KMS-11 (cell line): Measurements from ENCODE around the gene EFNB3.

Experiments
- H2AFZ ChIP-seq: fragments of 200-600 bp; sonication (generic); 2 replicates; pipeline ENCODE4 v1.6.1; 2016; ENCODE audit warnings: antibody characterized with exemption, mixed run types, low read depth
- H3K27ac ChIP-seq: fragments of 200-600 bp; sonication (generic); 2 replicates; pipeline ENCODE4 v1.6.1; 2016; ENCODE audit warnings: mild to moderate bottlenecking, mixed run types
- H3K27me3 ChIP-seq: fragments of 200-600 bp; sonication (generic); 2 replicates; pipeline ENCODE4 v1.6.1; 2017; ENCODE audit warnings: mild to moderate bottlenecking, low read depth, mixed run types, moderate library complexity; ENCODE audit not compliant: insufficient read depth
- H3K36me3 ChIP-seq: fragments of 200-600 bp; sonication (generic); 2 replicates; pipeline ENCODE4 v1.6.1; 2017; ENCODE audit warnings: mild to moderate bottlenecking, mixed run types; ENCODE audit not compliant: insufficient read depth
- H3K4me1 ChIP-seq: fragments of 200-600 bp; sonication (generic); 2 replicates; pipeline ENCODE4 v1.6.1; 2016; ENCODE audit warnings: mild to moderate bottlenecking, low read depth, mixed run types; ENCODE audit not compliant: poor library complexity, severe bottlenecking
- H3K4me2 ChIP-seq: fragments of 200-600 bp; sonication (generic); 2 replicates; pipeline ENCODE4 v1.7.0; 2016; ENCODE audit warnings: mild to moderate bottlenecking, mixed run types
- H3K4me3 ChIP-seq: fragments of 200-600 bp; sonication (generic); IDR thresholded peaks from 2 replicates; pipeline ENCODE4 v1.6.1; 2017; ENCODE audit warnings: low read depth, low read length, mixed read lengths; ENCODE audit not compliant: insufficient read depth
- H3K79me2 ChIP-seq: fragments of 200-600 bp; sonication (generic); 2 replicates; pipeline ENCODE4 v1.6.1; 2016; ENCODE audit warnings: low read depth, mixed run types; ENCODE audit not compliant: insufficient read depth
- H3K9ac ChIP-seq: fragments of 200-600 bp; sonication (generic); 2 replicates; pipeline ENCODE4 v1.6.1; 2016; ENCODE audit warnings: mild to moderate bottlenecking, mixed run types
- H4K20me1 ChIP-seq: fragments of 200-600 bp; sonication (generic); 2 replicates; pipeline ENCODE4 v1.6.1; 2016; ENCODE audit warnings: mild to moderate bottlenecking, mixed run types; ENCODE audit not compliant: insufficient read depth
- CTCF ChIP-seq: fragments of 200-600 bp; sonication (generic); conservative IDR thresholded peaks from 2 replicates; pipeline ENCODE4 v1.6.1; 2017; ENCODE audit warnings: low read depth, mild to moderate bottlenecking, antibody characterized with exemption, low read length, moderate library complexity, mixed read lengths

The EFNB3 gene

GRCh38 chr17:7750321-7750821 is 45.4 kb downstream of the EFNB3 start:
- H3K9ac ChIP-seq, result no peak overlapping the region
- no peaks in the 10 kb centered on the region for H3K79me2 ChIP-seq
- no peaks in the 10 kb centered on the region for H3K36me3 ChIP-seq
- H2AFZ ChIP-seq, result no peak overlapping the region
- no peaks in the 10 kb centered on the region for H4K20me1 ChIP-seq
- TF ChIP-seq CTCF, result no peak
- H3K27me3 ChIP-seq, result no peaks in the 10 kb centered on the region
- H3K27ac ChIP-seq, result no peak overlapping the region
- no peaks in the 10 kb centered on the region for H3K4me1 ChIP-seq
- no peak overlapping the region for H3K4me3 ChIP-seq
- H3K4me2 ChIP-seq, result no peak overlapping the region

- TF ChIP-seq CTCF, result no peak
- no peaks in the 10 kb centered on the region for H3K79me2 ChIP-seq
- H3K36me3 ChIP-seq, result no peaks in the 10 kb centered on the region
- no peaks in the 10 kb centered on the region for H3K4me1 ChIP-seq
- no peaks in the 10 kb centered on the region for H3K27me3 ChIP-seq
- no peak overlapping the region for H2AFZ ChIP-seq
- no peak overlapping the region for H3K4me3 ChIP-seq
- no peaks in the 10 kb centered on the region for H4K20me1 ChIP-seq
- no peak overlapping the region for H3K27ac ChIP-seq
- no peak overlapping the region for H3K4me2 ChIP-seq
- no peak overlapping the region for H3K9ac ChIP-seq
These were observed 49.7 kb downstream of the EFNB3 start for GRCh38 chr17:7754656-7755055.

GRCh38 chr17:7755095-7755890 is 50.3 kb downstream of the EFNB3 start:
- Histone ChIP-seq H3K4me1 (no peaks in the 10 kb centered on the region), H3K79me2 (no peaks in the 10 kb centered on the region), H3K4me2 (no peak overlapping the region), H3K4me3 (no peak overlapping the region), H3K27ac (no peak overlapping the region), H3K9ac (no peak overlapping the region), H3K27me3 (no peaks in the 10 kb centered on the region), H3K36me3 (no peaks in the 10 kb centered on the region), H4K20me1 (no peaks in the 10 kb centered on the region), H2AFZ (no peak overlapping the region)
- no peak for TF ChIP-seq CTCF

GRCh38 chr17:7756968-7757367 is 52.0 kb downstream of the EFNB3 start:
- H3K4me2 ChIP-seq, result no peak overlapping the region
- no peak for TF ChIP-seq CTCF
- H3K27me3 ChIP-seq, result no peaks in the 10 kb centered on the region
- H4K20me1 ChIP-seq, result no peaks in the 10 kb centered on the region
- H3K27ac ChIP-seq, result no peak overlapping the region
- no peaks in the 10 kb centered on the region for H3K79me2 ChIP-seq
- H2AFZ ChIP-seq, result no peak overlapping the region
- H3K9ac ChIP-seq, result no peak overlapping the region
- H3K4me3 ChIP-seq, result no peak overlapping the region
- no peaks in the 10 kb centered on the region for H3K4me1 ChIP-seq
- H3K36me3 ChIP-seq, result no peaks in the 10 kb centered on the region
